ENCODE data around the gene RNF150. TPM values are rescaled to one million over a fixed set of nuclear protein-coding genes. Genes with fewer than 3 reads are reported as not detected.

RNF150 gene
- polyA plus RNA-seq, 2 of the 4 experiments (the other 2 are of a cell fraction), result 0.21 to 0.34 TPM

GRCh38 chr4:141027421-141027820 is 105.8 kb downstream of the RNF150 start:
- H3K4me2 ChIP-seq, result no peak overlapping the region
- CTCF ChIA-PET, result no interaction called here
- FAIRE-seq (no peak), ATAC-seq (no peak), DNase-seq (ENCODE audit: low read depth in 1 of 2, low spot score in 1 of 2) (no peak)
- TF ChIP-seq E2F6 (IDR thresholded peaks at IDR 0.05; ENCODE audit: borderline replicate concordance, low read depth) (no peak), EHF (CRISPR knock-in tag; IDR thresholded peaks at IDR 0.05) (no peak), FOXS1 (CRISPR knock-in tag; IDR thresholded peaks at IDR 0.05) (no peak)
- POLR2A ChIA-PET, result no interaction called here
- 77% methylated on average over 1 of the region's 1 CpG for WGBS (ENCODE audit: missing lambda C conversion rate)
- no peak overlapping the region for H3K27ac ChIP-seq
- no peaks in the 10 kb centered on the region for H3K9me3 ChIP-seq
- H3K4me3 ChIP-seq, result no peak overlapping the region
- no peaks in the 10 kb centered on the region for H3K4me1 ChIP-seq

- ChIA-PET POLR2A (no interaction called here), CTCF (no interaction called here)
- WGBS (ENCODE audit: missing lambda C conversion rate), result 54% methylated on average over 7 of the region's 7 CpGs
- no peak for DNase-seq (ENCODE audit: low read depth in 1 of 2, low spot score in 1 of 2)
- no peak for ATAC-seq
- no peak for FAIRE-seq
- Histone ChIP-seq H3K27ac (no peak overlapping the region), H3K4me3 (no peak overlapping the region), H3K9me3 (no peaks in the 10 kb centered on the region), H3K4me1 (no peaks in the 10 kb centered on the region), H3K4me2 (no peak overlapping the region)
- no peak for TF ChIP-seq NR3C1 (IDR thresholded peaks at IDR 0.05)
- TF ChIP-seq JUNB (IDR thresholded peaks at IDR 0.05), result no peak
These were observed 106.4 kb downstream of the RNF150 start for GRCh38 chr4:141026900-141027299.

GRCh38 chr4:141023051-141023450 is 110.2 kb downstream of the RNF150 start:
- Histone ChIP-seq H3K4me2 (no peak overlapping the region), H3K9me3 (no peaks in the 10 kb centered on the region), H3K27ac (no peak overlapping the region), H3K4me1 (no peaks in the 10 kb centered on the region), H3K4me3 (no peak overlapping the region)
- no peak for FAIRE-seq
- ChIA-PET POLR2A (no interaction called here), CTCF (no interaction called here)
- no peak for ATAC-seq
- TF ChIP-seq PHF8 (IDR thresholded peaks at IDR 0.05; ENCODE audit: borderline replicate concordance, low read depth) (no peak), NFE2L2 (conservative IDR thresholded peaks at IDR 0.05; ENCODE audit: low read length) (no peak), TFCP2L1 (CRISPR knock-in tag; IDR thresholded peaks at IDR 0.05) (no peak), USF2 (IDR thresholded peaks at IDR 0.05) (no peak), HOXB13 (CRISPR knock-in tag; IDR thresholded peaks at IDR 0.05; ENCODE audit: low read depth) (no peak), EHF (CRISPR knock-in tag; IDR thresholded peaks at IDR 0.05) (no peak), GATA3 (IDR thresholded peaks at IDR 0.05; ENCODE audit: borderline replicate concordance) (no peak), JUN (IDR thresholded peaks at IDR 0.05) (no peak), CEBPB (IDR thresholded peaks at IDR 0.05) (no peak), JUNB (IDR thresholded peaks at IDR 0.05) (no peak), RCOR1 (IDR thresholded peaks at IDR 0.05; ENCODE audit: low read depth, low read length) (no peak), MAFK (IDR thresholded peaks at IDR 0.05; ENCODE audit: partially characterized antibody) (no peak), FOSL2 (IDR thresholded peaks at IDR 0.05) (no peak), FOSL2 (CRISPR knock-in tag; IDR thresholded peaks at IDR 0.05) (no peak), HES2 (IDR thresholded peaks at IDR 0.05) (no peak), BHLHE40 (IDR thresholded peaks at IDR 0.05; ENCODE audit: low read depth, low read length) (no peak), RNF2 (IDR thresholded peaks at IDR 0.05; ENCODE audit: borderline replicate concordance, low read depth) (no peak), CBX8 (IDR thresholded peaks at IDR 0.05) (no peak), HEYL (CRISPR knock-in tag; IDR thresholded peaks at IDR 0.05) (no peak), HOXA7 (CRISPR knock-in tag; IDR thresholded peaks at IDR 0.05) (no peak)
- no peak for DNase-seq (ENCODE audit: low read depth in 1 of 2, low spot score in 1 of 2)
- 23% methylated on average over 1 of the region's 1 CpG for WGBS (ENCODE audit: missing lambda C conversion rate)

Data from A549 (cell line).